NCI-H1105 (cell line): ENCODE data around the gene FSTL3.
"Not testable (repeated sequence)": the region's sequence is repeated elsewhere in the genome, so short reads cannot be mapped to it uniquely, and the experiment has no call there.

ENCODE experiments used
- DNase-seq: peaks from one replicate; lab custom pipeline; 2025; lab: John Stamatoyannopoulos, UW

Gene FSTL3

GRCh38 chr19:711254-711653, 35.1 kb downstream of the FSTL3 start:
- no peak for DNase-seq

DNA sequence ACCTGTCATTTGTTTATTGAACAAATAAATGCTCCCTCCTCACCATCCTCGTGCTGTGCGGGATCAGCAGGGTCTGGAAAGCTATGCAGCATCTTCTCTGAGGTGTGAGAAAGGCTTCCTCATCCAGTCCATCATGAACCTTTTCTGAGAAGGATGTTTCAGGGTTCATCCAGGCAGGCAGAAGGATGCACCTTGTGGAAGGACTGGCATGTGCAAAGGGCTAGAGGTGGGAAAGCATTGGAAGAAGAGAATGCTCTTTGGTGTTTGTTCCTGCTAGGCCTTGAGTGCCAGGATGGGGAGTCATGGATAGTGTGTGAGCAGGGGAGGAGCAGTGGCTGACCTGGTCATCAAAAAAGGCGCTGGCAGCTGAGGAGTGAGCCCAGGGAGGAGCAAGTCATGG, 39.2 kb downstream of the FSTL3 start:
- DNase-seq = no peak

DNA sequence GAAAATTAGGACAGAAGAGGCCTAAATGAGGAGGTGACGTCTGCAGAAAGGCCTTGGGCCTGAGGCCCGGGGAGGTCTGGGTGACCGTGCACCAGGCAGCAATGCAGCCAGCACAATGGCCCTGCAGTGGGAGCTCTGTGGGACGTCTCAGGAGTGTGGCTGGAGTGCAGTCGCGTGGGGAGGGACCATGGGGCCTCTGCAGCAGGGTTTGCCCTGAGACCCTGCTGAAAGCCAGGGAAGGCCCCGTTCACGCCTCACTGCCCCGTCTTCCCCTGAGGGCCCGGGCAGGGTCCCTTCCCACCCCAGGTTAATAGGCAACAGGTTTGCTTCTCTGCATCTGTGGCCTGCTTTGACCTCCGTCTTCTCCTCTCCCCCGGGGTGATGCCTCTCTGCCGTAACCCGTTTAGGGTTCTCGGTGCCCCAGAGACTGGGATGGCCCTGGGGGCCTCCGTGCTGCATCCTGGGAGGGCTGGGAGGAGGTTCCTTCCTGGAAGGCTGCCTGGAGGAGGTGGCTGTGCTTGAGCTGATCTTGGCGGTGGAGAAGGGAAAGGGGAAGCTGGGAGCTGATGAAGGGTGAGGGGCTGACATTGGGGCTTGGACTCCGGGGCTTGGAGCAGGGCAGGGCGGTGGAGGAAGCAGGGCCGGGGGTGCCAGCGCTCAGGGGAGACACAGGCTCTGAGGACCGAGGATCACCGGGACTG, 42.2 kb downstream of the FSTL3 start:
- DNase-seq = no peak

DNA sequence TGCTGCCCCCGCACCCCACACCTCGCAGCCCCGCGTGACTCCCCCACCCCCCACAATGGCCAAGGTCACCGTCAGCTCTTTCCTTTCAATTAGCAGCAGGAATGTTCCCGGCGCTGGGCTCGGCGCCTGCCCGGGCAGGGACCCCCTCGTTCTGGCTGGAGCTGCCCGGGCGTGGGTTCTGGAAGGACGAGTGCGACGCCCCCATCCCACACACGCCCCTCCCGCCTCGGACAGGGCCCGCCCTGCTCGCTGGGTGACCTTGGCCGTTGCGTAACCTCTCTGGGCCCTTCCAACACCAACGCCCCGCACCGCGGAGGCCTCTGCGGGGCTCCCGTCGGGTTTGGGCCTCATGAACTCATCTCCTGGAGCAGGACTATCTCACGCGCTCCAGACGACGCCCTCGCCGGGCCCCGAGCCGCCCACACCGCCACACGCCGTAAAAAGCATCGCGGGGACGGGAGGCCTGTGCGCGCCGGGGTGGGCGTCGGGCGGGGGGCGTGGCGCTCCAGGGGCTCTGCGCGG, 42.9 kb downstream of the FSTL3 start:
- no peak for DNase-seq

DNA sequence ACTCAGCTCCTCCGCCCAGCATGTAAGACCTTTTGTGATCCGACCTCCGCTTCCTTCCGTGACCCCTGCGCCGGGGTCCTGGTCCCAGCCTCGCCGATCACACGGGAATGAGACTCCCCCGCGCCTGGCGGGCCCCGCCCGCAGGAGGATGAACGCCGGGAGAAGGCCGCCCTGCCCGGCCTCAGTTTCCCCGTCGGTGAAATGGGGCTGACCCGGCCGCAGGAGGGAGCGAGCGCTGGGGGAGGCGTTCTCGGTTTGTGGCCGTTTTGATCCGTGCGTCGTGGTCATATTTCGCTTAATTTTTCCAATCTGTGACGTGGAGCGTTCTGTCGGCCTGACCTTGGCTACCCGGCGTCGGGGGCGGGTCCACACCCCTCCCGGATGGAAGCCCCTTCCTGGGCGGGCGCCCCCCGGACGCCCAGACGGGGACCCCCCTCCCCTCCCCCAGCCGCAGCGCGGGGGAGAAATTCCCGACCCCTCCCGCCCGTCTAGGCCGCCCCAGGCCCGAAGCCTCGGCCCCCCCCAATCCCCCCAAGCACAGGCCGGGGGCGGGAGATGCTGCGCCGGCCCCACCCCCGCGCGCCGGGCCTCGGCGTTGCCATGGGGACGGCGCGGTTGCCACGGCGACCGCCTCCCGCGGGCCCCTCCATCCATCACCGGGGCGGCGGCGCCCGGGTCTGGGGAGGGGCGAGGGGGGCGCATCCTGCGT, 43.6 kb downstream of the FSTL3 start:
- DNase-seq = no peak

DNA sequence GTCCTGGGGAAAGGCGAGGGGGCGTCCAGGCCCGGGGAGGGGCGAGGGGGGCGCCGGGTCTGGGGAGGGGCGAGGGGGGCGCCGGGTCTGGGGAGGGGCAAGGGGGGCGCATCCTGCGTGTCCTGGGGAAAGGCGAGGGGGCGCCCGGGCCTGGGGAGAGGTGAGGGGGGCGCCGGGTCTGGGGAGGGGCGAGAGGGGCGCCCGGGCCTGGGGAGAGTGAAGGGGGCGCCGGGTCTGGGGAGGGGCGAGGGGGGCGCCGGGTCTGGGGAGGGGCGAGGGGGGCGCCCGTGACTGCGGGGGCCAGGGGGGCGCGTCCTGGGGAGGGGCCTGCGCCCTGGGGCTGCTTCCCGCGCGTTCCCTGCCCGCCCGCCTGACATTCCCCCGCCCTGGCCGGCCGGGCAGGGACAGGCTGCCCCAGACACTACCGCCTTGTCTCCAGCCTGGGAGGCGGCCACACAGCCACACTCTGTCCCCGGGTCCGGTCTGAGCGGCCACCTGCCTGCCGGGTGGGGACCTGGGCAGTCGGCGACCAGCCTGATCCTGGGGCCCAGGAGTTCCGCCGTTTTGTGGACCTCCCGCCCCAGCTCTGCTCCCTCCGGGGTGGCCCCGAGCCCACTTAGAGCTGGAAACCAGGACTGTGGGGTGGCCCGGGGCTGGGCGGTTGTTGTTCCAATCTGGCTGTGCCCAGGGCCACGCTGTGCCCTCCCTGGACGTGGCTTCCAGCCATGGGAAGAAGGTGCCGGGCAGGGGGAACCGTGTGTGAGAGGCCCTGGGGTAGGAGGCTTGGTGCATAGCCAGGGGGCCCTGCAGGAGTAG, 44.4 kb downstream of the FSTL3 start:
- no peak for DNase-seq

DNA sequence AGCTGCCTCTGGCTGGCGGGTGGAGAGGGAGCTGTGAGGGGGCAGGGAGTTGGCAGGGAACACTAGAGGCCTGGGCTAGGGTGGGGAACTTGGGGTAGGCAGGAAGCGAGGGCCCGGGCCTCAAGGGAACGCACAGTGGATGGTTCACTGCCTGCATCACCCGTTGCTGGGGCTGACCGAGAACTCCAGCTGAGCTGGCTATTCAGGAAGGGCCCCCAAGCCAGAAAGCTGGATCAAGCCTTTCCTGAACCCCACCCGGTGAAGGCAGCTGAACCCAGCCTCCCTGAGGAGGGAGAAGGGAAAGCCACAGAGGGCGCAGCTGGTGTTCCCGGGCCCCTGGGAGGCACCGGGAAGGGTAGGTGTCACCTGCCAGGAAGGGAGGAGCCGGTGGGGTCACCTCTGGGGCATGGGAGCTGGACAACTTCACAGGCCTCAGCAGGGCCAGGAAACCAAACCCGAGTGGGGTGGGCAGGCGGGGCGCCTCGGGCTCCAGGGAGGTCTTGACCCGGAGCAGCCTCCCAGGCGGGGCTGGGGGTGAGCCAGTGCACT, 46.4 kb downstream of the FSTL3 start:
- no peak for DNase-seq

DNA sequence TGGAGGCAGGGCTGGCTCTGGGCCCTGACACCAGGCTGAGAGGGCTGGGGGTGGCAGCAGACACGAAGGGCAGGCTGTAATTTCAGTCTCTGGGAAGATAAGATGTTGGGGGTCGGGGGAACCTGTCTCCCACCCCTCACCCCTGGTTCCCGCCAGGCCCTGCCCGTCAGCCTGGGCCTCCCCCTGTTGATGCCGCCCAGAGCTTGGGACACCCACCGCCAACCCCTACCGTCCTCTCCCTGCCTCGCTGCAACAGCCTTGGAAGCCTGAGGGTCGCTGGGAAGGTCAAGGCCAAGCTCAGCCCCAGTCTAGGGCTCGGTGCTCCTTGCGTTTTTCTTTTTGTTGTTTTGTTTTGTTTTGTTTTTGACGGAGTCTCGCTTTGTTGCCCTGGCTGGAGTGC, 47.1 kb downstream of the FSTL3 start:
- no peak for DNase-seq

DNA sequence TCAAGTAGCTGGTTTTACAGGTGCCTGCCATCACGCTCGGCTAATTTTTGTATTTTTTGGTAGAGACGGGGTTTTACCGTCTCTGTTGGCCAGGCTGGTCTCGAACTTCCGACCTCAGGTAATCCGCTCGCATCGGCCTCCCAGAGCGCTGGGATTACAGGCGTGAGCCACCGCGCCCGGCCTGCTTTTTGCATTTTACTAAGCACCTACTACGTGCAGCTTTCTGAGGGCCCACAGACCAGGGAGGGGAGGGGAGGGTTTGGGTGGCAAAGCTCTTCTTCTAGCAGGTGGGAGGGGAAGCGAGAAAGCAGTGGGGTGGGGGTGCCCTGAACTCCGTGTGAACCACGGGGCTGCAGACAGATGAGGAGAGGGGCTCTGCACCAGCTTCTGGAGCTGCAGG, 47.5 kb downstream of the FSTL3 start:
- no peak for DNase-seq

GRCh38 chr19:725461-726089, 49.4 kb downstream of the FSTL3 start:
- no peak for DNase-seq

- no peak for DNase-seq
These were observed 51.1 kb downstream of the FSTL3 start for GRCh38 chr19:726993-727956.

DNA sequence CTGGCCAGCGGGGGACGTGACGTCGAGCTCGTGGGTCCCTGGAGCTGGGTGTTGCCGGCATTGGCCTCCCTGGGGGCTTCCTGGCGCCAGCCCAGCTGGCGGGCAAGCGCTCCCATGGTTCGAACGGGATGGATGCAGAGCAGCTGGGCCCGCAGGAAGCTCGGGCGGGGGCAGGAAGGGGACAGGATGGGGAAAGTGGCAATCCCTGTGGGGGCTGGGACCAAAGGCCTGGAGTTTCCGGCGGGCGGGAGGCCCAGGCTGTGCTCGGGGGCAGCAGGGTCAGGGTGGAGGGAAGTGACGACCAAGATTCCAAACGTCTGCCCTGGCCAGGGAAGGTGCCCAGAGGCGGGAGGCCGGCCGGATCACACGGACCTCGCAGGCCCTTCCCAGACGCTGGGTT, 51.8 kb downstream of the FSTL3 start:
- no peak for DNase-seq

DNA sequence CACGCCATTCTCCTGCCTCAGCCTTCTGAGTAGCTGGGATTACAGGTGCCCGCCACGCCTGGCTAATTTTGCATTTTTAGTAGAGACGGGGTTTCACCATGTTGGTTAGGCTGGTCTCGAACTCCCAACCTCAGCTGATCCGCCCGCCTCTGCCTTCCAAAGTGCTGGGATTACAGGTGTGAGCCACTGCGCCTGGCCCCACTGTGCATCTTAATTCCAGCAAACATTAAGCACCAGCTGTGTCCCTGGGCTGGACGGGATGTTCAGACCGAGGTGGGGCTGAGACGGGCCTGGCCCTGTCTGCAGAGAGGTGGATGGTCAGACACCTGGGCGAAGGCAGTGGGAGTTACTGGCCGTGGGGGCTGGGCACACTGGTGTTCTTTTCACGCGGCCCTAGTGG, 53.4 kb downstream of the FSTL3 start:
- DNase-seq = not testable (repeated sequence)

- DNase-seq = no peak
These were observed 53.9 kb downstream of the FSTL3 start for GRCh38 chr19:729965-730668.

DNA sequence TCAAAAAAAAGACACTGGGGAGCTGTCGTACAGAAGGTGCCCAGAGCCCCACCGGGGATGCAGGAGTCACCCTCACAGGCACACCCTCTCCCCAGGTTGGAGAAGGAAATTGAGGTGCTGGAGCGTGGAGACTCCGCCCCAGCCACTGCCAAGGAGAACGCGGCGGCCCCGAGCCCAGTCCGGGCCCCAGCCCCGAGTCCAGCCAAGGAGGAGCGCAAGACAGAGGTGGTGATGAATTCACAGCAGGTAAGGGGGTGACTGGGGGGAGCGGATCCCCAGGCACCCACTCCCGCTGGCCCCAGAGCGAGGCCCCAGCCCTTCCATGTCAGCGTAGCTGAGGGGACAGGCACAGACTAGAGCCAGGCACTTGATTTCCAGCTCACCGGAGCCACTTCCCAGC, 54.8 kb downstream of the FSTL3 start:
- DNase-seq = no peak

DNA sequence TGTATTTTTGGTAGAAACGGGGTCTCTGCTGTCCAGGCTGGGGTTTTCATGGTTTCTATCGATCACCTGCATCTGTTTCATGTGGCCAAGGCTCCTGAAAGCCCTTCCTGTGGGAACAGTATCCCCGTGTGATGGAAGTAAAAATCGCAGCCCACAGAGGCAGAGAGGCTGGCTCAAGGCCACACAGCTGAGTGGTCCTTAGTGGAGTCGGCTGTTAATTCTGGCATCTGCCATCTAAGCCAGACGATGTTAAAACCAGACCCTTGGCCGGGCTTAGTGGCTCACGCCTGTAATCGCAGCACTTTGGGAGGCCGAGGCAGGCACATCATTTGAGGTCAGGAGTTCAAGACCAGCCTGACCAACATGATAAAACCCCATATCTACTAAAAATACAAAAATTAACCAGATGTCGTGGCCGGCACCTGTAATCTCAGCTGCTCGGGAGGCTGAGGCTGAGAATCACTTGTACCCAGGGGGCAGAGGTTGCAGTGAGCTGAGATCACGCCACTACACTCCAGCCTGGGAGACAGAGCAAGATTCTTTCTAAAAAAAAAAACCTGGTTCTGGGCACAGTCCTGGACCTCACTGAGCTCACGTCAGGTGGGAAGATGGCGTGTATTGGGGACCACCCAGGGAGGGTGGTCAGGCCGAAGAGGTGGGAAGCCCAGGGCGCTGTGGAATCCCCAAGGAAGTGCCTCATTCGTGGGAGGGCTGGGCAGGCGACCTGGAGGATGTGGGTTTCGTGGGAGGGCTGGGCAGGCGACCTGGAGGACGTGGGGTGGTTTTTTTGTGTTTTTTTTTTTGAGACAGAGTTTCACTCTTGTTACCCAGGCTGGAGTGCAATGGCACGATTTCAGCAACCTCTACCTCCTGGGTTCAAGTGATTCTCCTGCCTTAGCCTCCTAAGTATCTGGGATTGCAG, 56.2 kb downstream of the FSTL3 start:
- DNase-seq = no peak
